NK-92 treated with Interleukin-12 subunit alpha and Interleukin-12 subunit beta, amount 100 ng/mL, for 24 hours (cell line): Measurements from ENCODE around the gene CMTR1.
A peak's percentile ranks its signal among the peaks of the same experiment; 100 is the strongest.

ENCODE experiments used
- DNase-seq: peaks from one replicate; lab custom pipeline; 2025; lab: John Stamatoyannopoulos, UW

CMTR1 gene

GRCh38 chr6:37512400-37513011 lies 79.5 kb downstream of the CMTR1 start:
- no peak for DNase-seq

GRCh38 chr6:37513155-37513554 lies 80.1 kb downstream of the CMTR1 start:
- DNase-seq, result no peak

DNA sequence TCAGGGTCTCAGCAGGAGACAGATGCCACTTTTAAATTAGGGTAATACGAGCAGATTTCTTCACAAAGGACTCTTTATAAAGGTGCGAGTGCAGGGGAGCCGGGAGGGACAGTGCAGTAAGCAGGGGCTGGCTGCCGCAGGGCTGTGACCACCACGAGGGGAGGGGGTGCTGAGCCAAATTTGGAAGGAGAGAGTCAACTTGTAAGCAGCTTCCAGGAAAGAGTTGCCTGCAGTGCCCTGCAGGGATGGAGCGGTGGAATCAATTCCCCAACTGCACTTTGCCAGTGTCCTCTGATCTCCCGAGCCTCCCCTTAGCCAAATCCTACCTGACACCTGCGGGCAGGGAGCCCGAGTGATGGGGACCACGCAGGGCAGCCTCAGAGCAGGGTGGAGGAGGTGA lies 80.6 kb downstream of the CMTR1 start:
- DNase-seq, result no peak

- no peak for DNase-seq
Measured at GRCh38 chr6:37514321-37514771, 81.3 kb downstream of the CMTR1 start.

DNA sequence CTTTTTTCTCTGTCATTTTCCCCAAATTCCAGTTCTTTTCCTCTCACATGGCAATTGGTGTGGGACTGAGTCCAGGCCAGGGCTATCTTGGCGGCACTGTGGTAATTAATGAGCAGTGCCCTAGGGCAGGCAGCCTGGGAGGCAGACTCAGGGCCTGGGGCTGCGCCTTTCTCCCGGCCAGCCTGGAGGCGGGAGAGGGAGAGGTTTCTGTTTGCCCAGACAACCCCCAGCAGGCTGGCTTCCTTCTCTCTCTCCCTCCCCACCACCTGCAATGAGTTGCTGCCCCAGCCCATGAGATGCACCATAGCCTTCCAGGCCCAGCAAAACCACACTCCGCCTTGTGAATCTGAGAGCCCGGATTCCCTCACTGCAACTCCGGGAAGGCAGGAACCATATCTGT lies 81.8 kb downstream of the CMTR1 start:
- no peak for DNase-seq

- DNase-seq, result no peak
Measured at GRCh38 chr6:37515712-37516075, 82.7 kb downstream of the CMTR1 start.

- peak; percentile 57 for DNase-seq
Measured at GRCh38 chr6:37516076-37516919, 83.3 kb downstream of the CMTR1 start.

DNA sequence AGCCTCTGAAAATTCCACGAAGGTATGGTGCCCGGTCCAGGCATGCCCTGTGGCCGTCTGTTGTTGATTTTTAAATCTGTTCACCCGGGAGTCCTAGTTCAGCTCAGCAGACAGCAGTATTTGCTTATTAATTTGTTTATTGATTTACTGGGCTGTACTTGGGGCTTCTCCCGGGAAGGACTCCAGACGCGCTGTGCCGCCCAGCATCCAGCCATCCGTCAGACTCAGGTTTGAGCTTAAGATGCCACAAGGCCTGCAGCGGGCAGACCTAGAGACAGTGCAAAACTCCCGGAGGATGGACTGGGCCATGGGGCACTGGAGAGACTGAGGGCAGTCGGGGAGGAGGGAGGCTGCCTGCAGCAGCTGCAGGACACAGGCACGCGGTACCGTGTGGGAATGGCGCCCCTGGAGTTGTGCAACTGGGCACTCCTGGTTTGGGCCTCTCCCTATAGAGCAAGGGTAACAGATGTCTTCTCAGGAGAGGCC lies 83.9 kb downstream of the CMTR1 start:
- DNase-seq, result no peak

GRCh38 chr6:37517411-37517812 lies 84.4 kb downstream of the CMTR1 start:
- DNase-seq, result peak; percentile 73

GRCh38 chr6:37518116-37518515 lies 85.1 kb downstream of the CMTR1 start:
- DNase-seq, result no peak

- no peak for DNase-seq
Measured at GRCh38 chr6:37519461-37519860, 86.4 kb downstream of the CMTR1 start.

DNA sequence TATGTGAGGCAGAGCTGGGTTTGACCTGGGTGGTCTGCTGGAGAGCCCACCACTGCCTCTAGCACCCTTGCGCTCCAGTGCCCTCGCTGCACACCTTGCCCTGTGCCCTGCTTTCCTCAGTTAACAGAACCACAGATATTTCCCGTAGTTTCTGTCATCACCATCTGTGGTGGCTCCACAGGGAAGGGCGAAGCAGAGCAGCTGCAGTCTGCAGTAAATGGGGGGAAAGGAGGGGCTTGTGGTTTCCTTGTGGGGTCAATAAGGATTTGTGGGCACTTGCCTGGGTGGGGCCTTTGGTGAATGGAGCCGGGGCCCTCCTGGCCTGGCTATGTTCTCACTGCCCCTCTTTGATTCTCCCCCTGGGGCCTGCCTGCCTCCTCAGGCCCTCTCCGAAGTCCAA lies 87.9 kb downstream of the CMTR1 start:
- DNase-seq, result no peak

DNA sequence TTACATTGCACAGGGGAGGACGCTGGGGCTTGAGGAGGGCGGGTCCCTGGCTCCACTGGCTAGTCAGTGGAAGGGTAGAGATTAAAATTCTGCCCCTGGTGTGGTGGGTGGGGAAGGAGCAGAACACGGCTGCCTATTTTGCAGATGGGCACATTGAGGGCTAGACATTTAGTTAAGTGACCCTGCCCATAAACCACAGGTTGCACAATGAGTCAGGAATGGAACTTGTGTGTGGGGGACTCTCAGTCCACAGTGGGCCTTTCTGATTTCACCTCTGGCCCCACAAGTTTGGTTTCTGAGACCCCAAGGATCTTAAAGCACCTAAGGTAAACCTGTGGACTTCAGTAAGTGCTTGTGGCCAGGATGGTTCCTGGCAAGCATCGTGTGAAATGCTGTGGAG lies 88.7 kb downstream of the CMTR1 start:
- DNase-seq, result no peak

GRCh38 chr6:37522836-37523235 lies 89.8 kb downstream of the CMTR1 start:
- no peak for DNase-seq

DNA sequence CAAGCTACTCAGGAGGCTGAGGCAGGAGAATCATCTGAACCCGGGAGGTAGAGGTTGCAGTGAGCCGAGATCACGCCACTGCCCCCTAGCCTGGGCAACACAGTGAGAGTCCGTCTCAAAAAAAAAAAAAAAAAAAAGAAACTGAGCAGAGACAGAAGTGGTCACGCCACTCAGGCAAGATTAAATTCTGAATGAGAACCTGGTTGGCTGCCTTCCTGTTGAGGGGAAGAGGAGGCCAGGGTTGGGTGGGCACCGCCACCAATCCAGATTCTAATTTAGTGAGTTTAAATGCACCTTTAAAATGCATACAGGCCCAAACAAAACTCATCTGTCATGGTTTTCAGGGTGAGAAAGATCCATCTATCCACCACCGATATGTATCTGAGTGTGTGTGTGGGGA lies 90.4 kb downstream of the CMTR1 start:
- DNase-seq, result no peak

- no peak for DNase-seq
Measured at GRCh38 chr6:37524025-37524969, 91.3 kb downstream of the CMTR1 start.

DNA sequence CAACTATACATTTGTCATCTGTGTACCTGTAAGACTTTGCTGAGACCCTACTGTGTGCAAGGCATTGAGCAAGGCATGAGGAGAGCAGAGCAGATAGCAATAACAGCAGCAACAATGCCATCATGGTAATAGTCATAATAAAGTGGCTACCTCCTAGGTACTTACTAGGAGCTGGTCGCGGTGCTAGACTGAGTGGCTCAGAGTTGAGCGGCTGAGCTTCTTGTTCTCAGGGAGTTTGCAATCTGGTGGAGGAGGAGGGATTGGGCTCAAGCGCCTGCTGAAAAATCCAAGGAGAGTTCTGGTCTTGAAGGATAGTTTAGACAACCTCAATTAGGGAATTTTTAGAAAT lies 91.9 kb downstream of the CMTR1 start:
- no peak for DNase-seq

GRCh38 chr6:37525460-37526357 lies 92.7 kb downstream of the CMTR1 start:
- no peak for DNase-seq

GRCh38 chr6:37528541-37528940 lies 95.5 kb downstream of the CMTR1 start:
- DNase-seq, result no peak

DNA sequence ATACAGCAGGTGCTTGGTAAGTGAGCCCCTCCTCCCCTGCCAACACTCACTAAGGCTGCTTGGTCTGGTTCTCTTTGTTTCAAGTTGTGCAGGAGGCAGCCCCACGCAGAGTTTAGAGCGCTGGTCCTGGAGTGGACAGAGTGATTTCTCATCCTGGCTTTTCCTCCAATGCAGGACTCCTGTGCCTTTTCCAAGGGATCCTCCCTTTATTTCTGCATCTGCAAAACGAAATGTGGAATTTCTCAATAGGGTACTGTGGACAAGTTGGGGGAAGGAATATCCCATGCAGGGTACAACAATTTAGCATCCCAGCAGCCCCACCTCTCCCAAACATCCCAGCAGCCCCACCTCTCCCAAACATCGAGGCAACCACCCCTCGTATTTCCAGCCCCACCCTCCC lies 97.3 kb downstream of the CMTR1 start:
- no peak for DNase-seq

GRCh38 chr6:37531026-37531425 lies 98.0 kb downstream of the CMTR1 start:
- no peak for DNase-seq
